GM21390 (cell line): Measurements from ENCODE around the gene KCND3.

ENCODE experiments used
- ATAC-seq: cut with Tn5 transposase; IDR thresholded peaks from one replicate; pipeline ENCODE4 v1.9.1; 2021; ENCODE audit not compliant: unreplicated experiment

The KCND3 gene

DNA sequence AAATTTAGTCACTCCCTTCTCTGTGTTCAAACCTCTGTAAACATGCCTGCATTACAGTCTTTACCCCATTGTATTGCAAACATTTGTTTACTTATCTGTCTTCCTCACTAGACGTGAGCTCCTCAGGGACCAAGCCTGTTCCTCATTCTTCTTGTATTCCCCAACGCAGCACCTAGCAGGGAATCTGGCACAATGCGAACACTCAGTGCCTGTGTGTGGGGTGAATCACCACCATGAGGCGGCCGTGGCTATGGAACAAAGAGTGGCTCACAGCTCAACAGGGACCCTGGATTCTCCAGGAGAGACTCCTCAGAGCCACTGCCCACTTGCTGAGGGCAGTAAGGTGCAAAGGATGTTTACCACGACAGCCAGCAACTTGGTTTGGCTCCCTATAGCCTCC lies 137.9 kb downstream of the KCND3 start:
- ATAC-seq: no peak

DNA sequence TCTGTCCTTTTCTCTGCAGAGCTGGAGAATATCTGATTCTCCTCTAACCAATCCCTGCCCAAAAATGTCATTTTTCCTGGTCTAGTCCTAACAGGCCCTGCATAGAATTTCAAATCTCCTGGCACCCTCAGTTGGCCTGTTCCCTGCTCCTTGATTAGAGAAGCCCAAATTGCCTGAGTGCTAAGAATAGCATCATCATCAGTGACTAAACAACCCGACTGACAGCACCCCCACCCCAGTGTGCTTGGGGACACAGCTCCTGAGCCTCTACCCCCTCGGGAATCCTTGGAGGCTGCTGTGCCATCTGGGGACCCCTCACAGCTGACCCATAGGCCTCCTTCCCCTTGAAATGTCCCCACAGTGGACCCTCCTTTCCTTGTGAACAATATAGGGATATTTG lies 139.4 kb downstream of the KCND3 start:
- no peak for ATAC-seq

DNA sequence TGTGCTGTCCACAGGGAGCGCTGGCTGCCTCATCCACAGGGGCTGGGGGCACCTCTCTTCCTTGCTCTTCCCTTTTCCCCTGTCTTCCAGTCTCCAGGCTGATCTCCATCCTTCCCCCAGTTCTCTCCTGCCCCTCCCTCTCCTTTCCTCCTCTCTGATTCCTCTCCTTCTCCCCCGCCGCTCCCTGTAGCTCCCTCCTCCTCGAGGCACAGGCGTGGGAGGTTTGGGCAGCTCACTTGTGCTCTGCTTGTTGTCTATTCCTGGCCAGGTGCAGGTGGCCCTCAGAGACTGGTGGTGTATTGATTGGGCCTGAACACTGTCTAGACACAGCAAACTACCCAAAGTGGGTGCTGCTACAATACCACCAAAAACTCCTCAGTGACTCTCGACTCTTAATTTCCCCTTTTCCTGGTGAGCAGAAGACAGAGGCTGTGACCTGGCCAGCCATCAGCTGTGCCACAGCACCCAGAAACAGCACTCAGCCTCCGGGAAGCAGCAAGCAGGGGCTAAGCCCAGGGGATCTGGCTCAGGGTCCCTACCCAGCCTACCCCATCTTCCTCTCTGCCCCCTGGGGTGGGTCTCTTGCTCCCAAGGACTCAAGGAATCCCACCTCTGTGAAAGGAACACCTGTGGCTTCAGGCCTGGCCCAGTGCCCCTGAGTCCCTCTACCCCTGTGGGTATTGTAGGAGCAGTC lies 140.5 kb downstream of the KCND3 start:
- ATAC-seq: no peak

DNA sequence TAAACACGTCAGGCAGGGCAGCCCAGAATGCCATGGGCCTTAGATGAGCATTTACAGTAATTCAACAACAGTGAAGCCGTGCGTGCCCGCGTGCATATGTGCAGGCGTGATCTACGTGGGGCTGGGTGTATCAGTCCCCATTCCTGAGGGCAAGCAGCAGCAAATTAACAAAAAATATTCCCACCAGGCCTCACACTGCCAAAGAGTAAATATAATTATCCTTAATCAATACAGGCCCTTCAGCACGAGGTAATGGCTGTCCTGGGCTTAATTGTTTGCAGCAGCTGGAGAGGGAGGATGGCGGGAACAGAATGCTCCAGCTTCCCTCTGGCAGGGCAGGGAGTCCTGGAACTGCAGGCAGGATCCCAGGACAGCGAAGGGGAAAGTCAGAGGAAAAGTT lies 142.0 kb downstream of the KCND3 start:
- no peak for ATAC-seq

DNA sequence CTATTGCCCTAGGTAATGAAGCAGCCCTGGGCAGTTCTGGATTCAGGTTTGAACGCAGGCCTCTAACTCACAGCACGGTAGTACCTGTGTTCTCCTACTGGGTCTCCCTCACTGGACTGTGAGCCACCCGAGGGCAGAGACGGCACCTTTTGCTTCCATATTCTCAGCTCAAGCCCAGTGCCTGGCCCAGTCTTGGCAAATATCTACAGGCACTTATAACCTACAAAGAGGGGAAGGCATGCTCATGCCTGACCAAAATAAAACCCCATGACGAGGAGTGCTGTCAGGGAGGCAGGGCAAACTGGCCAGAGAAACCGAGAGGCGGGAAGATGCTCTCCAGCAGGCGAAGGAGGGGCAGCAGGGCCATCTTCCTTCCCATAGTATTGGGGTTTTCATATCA lies 142.6 kb downstream of the KCND3 start:
- ATAC-seq: no peak

DNA sequence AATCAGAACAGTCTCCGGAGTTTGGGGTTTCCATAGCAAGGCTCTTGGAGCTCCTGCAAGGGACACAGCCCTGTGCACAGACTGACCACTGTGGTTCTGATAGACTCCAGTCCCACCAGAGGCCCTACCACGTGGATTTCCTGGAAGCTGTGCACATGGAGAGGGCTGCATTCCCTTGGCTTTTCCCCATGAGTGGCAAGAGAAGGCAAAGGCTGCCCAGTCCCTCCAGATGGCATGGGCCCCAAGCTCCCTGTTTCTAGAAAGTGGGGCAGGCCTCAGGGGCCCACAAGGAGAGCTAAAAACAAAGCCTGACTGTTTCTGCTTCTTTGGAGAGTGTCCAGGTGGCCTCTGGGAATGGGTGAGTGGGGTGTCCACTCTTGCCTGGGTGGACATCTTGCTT lies 146.3 kb downstream of the KCND3 start:
- ATAC-seq: no peak

DNA sequence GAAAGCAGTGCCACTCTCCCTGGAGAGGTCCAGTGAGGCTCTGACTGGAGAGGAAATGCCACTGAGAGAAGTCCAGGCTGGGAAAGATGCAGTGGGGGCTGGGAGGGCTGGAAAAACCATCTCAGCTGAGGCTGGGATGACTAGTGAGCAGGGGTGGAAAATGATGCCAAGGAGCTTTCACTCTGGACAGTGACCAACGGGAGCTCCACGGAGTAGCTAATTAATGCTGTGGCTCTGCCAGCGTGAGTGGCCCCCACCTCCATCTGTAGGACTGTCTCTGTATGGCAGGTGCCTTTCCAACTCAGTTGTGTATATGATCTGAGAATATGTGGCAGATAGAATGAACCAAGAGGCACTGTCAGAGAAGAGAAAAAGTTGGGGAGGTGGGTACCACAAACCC lies 147.1 kb downstream of the KCND3 start:
- no peak for ATAC-seq

DNA sequence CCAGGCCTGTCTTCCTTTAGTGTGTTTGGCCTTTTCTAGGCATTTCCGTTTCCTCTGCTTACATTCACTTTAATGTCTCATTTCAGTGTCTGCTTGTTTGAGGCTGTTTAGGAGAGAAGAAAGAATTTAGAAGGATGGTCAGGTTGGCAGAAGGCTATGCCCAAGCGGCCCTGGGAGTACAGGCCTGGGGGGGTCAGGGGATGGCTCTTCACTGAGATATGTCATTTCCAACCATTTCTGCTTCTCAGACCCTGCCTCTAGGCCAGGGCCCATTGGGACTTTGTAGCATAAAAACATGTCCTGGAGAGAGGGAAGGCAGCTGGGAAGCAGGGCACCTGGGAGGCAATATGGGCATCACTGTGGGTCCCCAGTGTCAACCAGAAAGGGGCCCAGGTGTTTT lies 147.7 kb downstream of the KCND3 start:
- ATAC-seq: no peak

DNA sequence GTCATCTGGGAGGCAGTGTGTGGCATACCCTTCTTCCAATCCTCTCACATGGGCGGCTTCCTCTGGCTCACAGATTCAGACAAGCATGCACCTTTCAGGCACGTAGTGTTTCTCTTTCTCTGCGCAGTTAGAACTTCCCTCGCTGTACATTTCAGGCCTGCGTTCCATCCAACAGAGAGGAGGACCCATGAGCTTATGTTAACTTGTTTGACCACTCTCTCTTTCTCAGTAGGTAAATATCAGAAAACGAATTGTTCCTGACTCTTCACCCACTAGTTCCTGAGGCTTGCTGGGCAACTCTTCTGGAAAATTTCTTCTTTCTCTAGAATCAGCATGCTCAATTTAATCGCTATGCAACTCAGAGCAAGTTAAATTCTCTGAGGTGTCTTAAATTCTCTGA lies 148.3 kb downstream of the KCND3 start:
- ATAC-seq: no peak

DNA sequence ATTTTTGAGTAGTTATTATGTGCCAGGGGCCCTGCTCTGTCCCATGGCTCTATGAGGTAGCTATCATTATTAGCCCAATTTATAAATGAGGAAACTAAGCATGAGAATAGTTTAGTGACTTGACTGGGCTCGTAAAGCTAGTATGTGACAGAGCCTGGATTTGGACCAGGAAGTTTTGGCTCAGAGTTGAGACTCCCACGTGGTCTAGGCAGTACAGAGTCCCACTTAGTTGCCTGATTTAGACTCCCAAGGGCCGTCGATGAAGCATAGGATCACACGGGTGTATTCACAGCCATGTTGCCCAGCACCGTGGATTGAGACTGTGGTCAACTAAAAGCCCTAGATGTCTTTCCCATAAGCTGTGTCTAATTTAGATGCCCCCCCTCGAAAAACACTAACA lies 152.1 kb downstream of the KCND3 start:
- no peak for ATAC-seq

DNA sequence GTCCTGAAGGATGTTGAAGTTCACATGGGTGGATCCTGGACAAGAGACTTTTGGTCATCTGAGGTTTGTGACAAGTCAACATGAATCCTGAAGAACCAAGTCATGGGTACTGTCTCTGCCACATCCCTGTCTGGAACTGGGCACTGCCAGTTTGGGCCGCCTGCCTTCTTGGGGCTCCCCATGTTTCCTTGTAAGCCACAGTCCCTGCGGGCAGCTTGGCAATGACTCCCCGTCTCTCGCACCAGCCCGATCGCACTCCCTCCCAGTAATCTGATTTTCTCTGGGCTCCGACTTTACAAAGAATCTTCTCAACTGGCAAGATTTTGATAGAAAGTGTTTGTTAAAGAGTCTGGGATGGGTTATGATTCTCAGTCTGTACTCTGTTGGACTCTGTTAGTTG lies 153.4 kb downstream of the KCND3 start:
- no peak for ATAC-seq

DNA sequence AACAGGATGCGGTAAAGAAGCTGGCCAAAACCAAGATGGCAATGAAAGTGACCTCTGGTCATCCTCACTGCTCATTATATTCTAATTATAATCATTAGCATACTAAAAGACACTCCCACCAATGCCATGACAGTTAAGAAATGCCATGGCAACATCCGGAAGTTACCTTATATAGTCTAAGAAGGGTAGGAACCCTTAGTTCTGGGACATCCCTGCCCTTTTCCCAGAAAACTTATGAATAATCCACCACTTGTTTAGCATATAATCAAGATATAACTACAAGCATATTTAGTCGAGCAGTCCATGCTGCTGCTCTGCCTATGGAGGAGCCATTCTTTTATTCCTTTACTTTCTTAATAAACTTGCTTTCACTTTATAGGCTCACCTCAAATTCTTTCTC lies 154.0 kb downstream of the KCND3 start:
- no peak for ATAC-seq

DNA sequence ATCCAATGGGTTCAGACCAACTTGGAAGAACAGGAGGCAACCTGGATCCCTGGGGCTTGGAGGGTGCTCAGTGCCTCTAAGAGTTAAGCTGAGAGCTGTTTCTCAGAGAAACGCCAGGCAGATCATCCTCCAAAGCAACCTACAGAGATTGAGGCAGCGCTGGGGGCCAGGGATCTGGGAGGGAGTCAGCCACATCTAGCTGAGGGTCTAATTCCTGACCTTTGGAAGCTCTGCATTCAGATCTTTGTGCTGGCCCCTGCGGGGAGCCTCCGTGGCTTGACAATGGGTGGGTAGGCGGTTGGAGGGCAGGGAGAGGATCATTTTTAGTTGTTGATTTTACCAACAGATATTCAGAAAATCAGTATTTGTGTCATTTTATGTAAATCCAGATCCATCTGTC lies 154.5 kb downstream of the KCND3 start:
- no peak for ATAC-seq

DNA sequence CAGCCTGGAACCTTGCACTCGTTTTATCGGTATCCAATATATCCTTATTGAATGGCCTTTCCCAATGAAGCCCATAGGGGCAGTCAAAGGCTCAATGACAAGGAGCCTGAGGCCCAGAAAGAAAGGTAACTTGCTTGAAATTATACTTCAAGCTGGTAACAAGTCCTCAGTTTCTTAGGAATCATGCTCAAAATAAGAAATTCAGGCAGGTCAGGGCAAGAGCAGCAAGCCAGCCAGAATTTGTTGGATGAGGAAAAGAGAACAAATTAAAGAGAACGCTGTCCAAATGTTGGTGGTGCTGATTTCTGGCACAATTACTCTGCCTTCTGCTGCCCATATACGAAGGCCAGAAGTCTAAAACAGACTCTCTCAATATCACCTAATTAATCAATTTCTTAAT lies 156.1 kb downstream of the KCND3 start:
- ATAC-seq: no peak

DNA sequence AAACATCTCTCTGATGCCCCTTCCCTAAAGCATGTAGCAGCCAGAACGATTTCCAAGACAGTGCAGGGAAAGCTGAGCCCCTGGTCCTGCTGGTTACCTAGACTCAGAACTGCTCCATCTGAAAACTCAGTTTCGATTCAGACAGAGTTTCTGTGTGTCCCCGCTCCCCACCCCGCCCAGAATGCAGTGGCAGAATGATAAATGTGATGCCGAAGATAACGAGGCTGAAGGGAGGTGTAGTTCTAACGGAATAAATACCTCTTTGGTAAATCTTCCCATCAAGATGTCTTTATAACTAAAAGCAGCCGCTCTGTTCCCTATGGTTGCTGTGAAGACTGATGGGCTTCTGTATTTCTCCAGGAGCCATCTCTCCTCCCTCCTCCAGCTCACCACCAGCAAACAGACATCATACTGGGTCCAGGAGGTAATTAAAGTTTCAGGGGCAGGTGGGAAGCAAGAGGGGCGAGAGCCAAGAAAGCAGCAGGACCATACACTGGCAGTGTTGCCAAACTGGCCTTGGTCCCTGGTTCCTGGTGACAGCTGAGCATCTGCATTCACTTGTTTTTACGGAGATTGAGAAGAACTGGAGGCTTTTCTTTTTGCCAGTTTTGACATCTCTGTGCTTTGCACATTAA lies 156.8 kb downstream of the KCND3 start:
- ATAC-seq: no peak

DNA sequence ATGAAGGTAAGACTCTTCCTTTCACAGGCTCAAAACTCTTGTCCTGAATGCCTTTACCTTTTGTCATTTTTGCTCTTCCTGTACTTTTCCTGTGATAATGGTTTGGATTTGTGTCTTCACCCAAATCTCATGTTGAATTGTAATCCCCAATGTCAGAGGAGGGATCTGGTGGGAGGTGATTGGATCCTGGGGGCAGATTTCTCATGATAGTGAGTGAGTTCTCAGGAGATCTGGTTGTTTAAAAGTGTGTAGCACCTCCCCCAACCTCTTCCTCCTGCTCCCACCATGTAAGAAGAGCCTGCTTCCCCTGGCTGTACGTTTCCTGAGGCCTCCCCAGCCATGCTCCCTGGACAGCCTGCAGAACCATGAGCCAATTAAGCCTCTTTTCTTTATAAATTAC lies 158.3 kb downstream of the KCND3 start:
- no peak for ATAC-seq

DNA sequence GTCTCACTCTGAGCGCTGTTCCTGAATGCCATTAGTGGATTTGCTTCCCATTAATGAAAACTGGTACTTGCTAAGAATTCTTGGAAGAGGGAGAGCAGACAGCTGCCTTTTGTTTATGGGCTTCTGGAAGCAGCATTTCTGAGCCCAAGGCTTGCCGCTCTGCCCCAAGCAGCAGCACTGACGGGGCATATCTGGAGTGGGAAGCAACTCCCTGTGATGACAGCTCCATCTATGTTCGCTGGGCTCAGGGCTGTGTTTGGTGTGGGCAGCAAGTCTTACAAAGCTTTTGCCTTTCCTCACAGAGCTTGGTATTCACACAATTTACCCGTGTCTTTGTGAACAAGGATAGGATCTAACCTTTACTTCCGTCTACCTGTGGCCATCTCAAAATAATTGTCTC lies 161.5 kb downstream of the KCND3 start:
- no peak for ATAC-seq

DNA sequence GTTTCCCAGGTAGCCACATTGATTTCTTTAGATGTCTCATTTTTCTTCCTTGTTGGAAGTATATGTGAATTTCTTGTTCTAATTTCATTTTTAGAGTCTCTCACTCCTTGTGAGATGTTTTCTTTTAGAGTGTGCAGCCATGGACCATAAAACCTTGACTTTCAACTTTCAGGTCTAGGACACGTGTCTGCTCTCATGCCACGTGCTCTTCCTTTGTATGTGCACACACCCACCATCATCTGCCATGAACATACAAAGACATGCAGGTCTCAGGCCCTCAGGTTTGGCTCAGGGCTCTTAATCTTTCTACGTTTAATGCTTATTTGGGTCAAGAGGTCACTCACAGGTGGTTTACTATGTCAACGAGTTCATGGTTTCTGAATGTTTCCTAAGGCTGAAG lies 163.2 kb downstream of the KCND3 start:
- ATAC-seq: no peak

DNA sequence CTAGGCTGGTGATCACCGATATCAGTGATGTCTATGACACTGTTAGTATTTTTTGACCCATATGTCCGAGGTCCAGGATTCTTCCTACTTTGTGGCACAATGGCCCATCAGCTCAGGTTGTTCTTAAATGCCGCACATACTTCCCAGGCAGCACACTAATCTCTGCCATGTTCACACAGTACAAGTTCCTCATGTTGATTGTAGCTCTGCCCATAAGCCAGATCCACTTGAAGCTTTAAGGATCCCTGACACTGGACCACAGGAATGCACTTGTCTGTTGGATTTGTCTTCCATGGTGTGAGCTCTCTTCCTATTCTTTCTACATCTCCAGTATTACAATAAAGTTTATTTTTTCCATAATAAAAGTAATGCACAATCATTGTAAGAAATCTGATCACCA lies 164.3 kb downstream of the KCND3 start:
- no peak for ATAC-seq

DNA sequence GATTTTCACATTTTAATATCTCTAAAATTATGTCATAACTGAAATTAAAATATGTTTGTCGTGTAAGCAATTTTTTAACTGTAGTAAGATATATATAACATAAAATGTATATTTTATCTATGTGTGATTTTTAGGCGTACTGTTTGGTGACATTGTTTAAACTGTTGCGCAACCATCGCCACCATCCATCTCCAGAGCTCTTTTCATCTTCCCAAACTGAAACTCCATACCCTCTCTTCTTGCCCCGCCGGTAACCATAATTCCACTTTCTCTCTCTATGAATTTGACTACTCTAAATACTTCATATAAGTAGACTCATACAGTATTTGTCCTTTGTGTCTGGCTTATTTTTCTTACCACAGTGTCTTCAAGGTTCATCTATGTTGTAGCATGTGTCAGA lies 167.3 kb downstream of the KCND3 start:
- ATAC-seq: no peak

DNA sequence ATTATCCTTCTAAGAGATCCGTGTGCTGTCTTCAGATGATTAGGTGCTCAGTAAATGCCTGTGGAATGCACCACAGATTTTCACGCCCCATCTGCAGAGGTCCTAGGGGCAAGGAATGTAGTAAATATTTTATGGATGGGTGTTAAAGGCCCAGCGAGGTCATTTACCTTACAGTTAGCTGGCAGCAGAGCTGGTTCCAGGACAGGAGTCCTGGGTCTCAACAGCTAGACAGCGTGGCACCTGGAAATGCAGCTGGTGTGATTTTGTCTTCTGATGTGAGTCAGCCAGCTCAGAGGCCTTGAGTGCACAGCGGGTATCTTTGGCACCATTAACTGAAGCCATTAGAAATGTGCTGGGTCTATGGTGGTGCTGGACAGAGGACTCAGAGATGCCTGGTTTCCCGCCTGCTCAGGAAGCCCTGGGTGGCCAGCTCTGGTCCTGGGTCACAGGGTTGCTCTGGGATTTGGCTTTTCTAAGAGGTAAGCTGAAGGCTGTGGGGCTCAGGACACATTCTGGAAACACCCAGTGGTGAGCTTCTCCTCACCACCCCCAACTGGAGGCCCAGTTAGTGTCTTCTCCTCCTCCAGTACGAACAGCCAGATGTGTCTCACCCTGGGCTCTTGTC lies 168.2 kb downstream of the KCND3 start:
- ATAC-seq: no peak

DNA sequence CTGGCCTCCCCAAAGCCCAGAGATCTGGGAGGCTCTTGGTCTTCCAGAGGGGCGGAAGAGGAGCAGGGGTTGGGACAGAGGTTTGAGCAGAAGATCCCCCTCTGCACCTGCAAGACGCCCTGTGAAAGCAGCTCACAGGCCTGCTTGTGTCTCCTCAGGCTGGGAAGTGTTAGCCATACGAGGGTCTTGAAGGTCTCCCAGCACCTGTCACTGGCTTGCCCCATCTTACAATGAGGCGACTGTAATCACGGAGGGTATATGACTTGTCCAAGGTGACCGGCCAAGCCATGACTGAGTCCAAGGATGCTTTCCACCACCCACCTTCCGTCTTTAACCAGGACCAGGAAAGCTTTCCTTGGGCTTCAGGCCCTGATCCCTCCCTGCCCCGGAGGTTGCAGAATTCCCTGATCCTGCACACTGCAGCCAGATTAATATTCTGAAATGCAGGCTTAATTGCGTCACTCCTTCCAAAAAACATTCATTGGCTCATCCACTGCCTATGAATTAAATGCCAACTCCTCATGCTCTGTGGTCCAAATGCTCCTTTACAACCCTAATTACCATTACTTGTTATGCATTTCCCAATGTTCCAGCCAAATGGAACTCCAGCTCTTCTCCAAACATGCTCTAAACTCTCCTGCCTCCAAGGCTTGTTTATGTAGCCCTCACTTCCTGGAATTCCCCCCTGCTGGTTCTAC lies 169.8 kb downstream of the KCND3 start:
- ATAC-seq: no peak
